HepG2 (cell line): ENCODE results near the gene TSC22D2. TPM values are rescaled to one million over a fixed set of nuclear protein-coding genes. Genes with fewer than 3 reads are reported as not detected.
A peak's percentile ranks its signal among the peaks of the same experiment; 100 is the strongest.

Experiments
- ATAC-seq: fragments of 200-7000 bp; cut with Tn5 transposase; 3 replicates; pipeline ENCODE4 v1.9.1; 2020; ENCODE audit warnings: mild to moderate bottlenecking, moderate library complexity
- BruUV-seq: library from RNA; stranded (reverse); fragments of 400-500 nt; replicated peaks from 2 replicates; lab custom pipeline; 2021; lab: Mats Ljungman, UMichigan
- CTCF ChIA-PET: fragments of 300-600 bp; formaldehyde crosslinking; extraction: SDS; loops from one replicate; lab custom pipeline; 2021; ENCODE audit warnings: low total read pairs, inconsistent platforms, low intra/inter-chr PET ratio; lab: Yijun Ruan, JAX
- POLR2A ChIA-PET: fragments of 350-600 bp; sonication (Branson Sonifier 250); formaldehyde crosslinking; loops from one replicate; lab custom pipeline; 2020; ENCODE audit warnings: antibody characterized with exemption, inconsistent platforms; lab: Yijun Ruan, JAX
- DNase-seq: peaks from one replicate; pipeline ENCODE4 v3.0.0-alpha.2; 2015; ENCODE audit warnings: low spot score
- FAIRE-seq: peaks from 3 replicates; lab custom pipeline; 2011; peaks lifted over from hg19 to GRCh38; lab: Jason Lieb, UNC
- H2AFZ ChIP-seq: one replicate; pipeline ENCODE4 v1.6.1; 2011; ENCODE audit warnings: low read length, inconsistent platforms
- H3K27ac ChIP-seq: fragments of 300-600 bp; 3 replicates; pipeline ENCODE4 v1.8.0; 2011; ENCODE audit warnings: mixed run types, mild to moderate bottlenecking, mixed read lengths, low read length, inconsistent platforms; ENCODE audit not compliant: insufficient read depth; ENCODE audit errors: extremely low read length
- H3K27me3 ChIP-seq, 2 experiments: fragments of 200-600 bp in 1 of 2; 2 replicates in 1 of 2; 3 replicates in 1 of 2; pipeline versions ENCODE4 v1.6.0 to v1.8.0; 2011; ENCODE audit warnings: low read length in 2 of 2, mild to moderate bottlenecking in 2 of 2, moderate library complexity in 2 of 2, inconsistent platforms in 1 of 2; ENCODE audit not compliant: insufficient read depth in 2 of 2, control insufficient read depth in 1 of 2
- H3K36me3 ChIP-seq, 2 experiments: fragments of 200-600 bp in 1 of 2; replicated peaks in 1 of 2; 2 replicates in 1 of 2; 3 replicates in 1 of 2; pipeline versions ENCODE4 v1.5.1 to v1.8.0; 2011; ENCODE audit warnings: low read length in 2 of 2, inconsistent platforms in 1 of 2; ENCODE audit not compliant: insufficient read depth in 2 of 2, control insufficient read depth in 1 of 2
- H3K4me1 ChIP-seq: 2 replicates; pipeline ENCODE4 v1.5.1; 2012; ENCODE audit warnings: low read length, inconsistent platforms; ENCODE audit not compliant: insufficient read depth
- H3K4me2 ChIP-seq: 2 replicates; pipeline ENCODE4 v1.6.0; 2011; ENCODE audit warnings: low read depth, low read length, inconsistent platforms
- H3K4me3 ChIP-seq, 3 experiments: fragments of 200-600 bp in 1 of 3; sonication (generic), shearing (Covaris generic) in 1 of 3; replicated peaks in 1 of 3; 2 replicates each; pipeline ENCODE4 v1.5.1; 2011 to 2016; ENCODE audit warnings: low read length in 3 of 3, inconsistent platforms in 2 of 3, low read depth in 2 of 3, mild to moderate bottlenecking in 2 of 3, control low read depth in 1 of 3, mixed read lengths in 1 of 3; ENCODE audit not compliant: insufficient read depth in 1 of 3
- H3K79me2 ChIP-seq: one replicate; pipeline ENCODE4 v1.6.1; 2011; ENCODE audit warnings: low read length, inconsistent platforms; ENCODE audit not compliant: insufficient read depth
- H3K9ac ChIP-seq: 2 replicates; pipeline ENCODE4 v1.6.0; 2011; ENCODE audit warnings: mild to moderate bottlenecking, low read depth, low read length, inconsistent platforms; ENCODE audit not compliant: insufficient read depth
- H3K9me3 ChIP-seq: 2 replicates; pipeline ENCODE4 v1.5.1; 2012; ENCODE audit warnings: mild to moderate bottlenecking, low read length
- H4K20me1 ChIP-seq: 2 replicates; pipeline ENCODE4 v1.6.0; 2011; ENCODE audit warnings: inconsistent platforms, mild to moderate bottlenecking, low read length, moderate library complexity; ENCODE audit not compliant: insufficient read depth
- FOXO1 ChIP-seq: sonication (generic); formaldehyde crosslinking; IDR thresholded peaks from 2 replicates; pipeline ENCODE4 v1.4.0; 2020; ENCODE audit warnings: missing genetic modification reagents
- GZF1 ChIP-seq: sonication (generic); formaldehyde crosslinking; IDR thresholded peaks from 2 replicates; pipeline ENCODE4 v1.5.1; 2020; ENCODE audit warnings: mild to moderate bottlenecking, missing genetic modification reagents
- IRF9 ChIP-seq: sonication (generic); formaldehyde crosslinking; IDR thresholded peaks from 2 replicates; pipeline ENCODE4 v1.8.0; 2022; ENCODE audit warnings: missing genetic modification reagents, mild to moderate bottlenecking, borderline replicate concordance
- JARID2 ChIP-seq: sonication (generic); formaldehyde crosslinking; IDR thresholded peaks from 2 replicates; pipeline ENCODE4 v1.8.1; 2023; ENCODE audit warnings: missing genetic modification reagents, inconsistent platforms; ENCODE audit not compliant: insufficient replicate concordance
- KIAA2018 ChIP-seq: sonication (generic); formaldehyde crosslinking; IDR thresholded peaks from 2 replicates; pipeline ENCODE4 v1.5.0; 2020; ENCODE audit warnings: mild to moderate bottlenecking, missing genetic modification reagents, borderline replicate concordance
- MYNN ChIP-seq: sonication (generic); formaldehyde crosslinking; IDR thresholded peaks from 2 replicates; pipeline ENCODE4 v1.4.0; 2020; ENCODE audit warnings: mild to moderate bottlenecking, low read depth, missing genetic modification reagents
- NFKB2 ChIP-seq: sonication (generic); formaldehyde crosslinking; IDR thresholded peaks from 2 replicates; pipeline ENCODE4 v1.4.0; 2020; ENCODE audit warnings: missing genetic modification reagents, borderline replicate concordance
- NR1H2 ChIP-seq: sonication (generic); formaldehyde crosslinking; IDR thresholded peaks from 2 replicates; pipeline ENCODE4 v1.8.1; 2022; ENCODE audit warnings: low read depth, missing genetic modification reagents, borderline replicate concordance
- ZFP36L2 ChIP-seq: sonication (generic); formaldehyde crosslinking; IDR thresholded peaks from 2 replicates; pipeline ENCODE4 v1.4.0; 2020; ENCODE audit warnings: missing genetic modification reagents
- ZNF24 ChIP-seq: fragments of 450-650 bp; IDR thresholded peaks from 2 replicates; pipeline ENCODE4 v1.6.1; 2017; ENCODE audit warnings: antibody characterized with exemption, mild to moderate bottlenecking
- ZNF253 ChIP-seq: sonication (generic); formaldehyde crosslinking; IDR thresholded peaks from 2 replicates; pipeline ENCODE4 v1.8.0; 2022; ENCODE audit warnings: mild to moderate bottlenecking, missing genetic modification reagents, borderline replicate concordance
- ZNF430 ChIP-seq: sonication (generic); formaldehyde crosslinking; IDR thresholded peaks from 2 replicates; pipeline ENCODE4 v1.9.0; 2021; ENCODE audit warnings: mild to moderate bottlenecking, missing genetic modification reagents
- WGBS: methylation state at CpG from one replicate; pipeline ENCODE4 v1.1.6; 2017; ENCODE audit warnings: low lambda C conversion rate; 5-methylcytosine and 5-hydroxymethylcytosine counted together
- in situ Hi-C: cut with HindIII; loops from 2 replicates; pipeline ENCODE4 v1.10.0; 2017; ENCODE audit warnings: low pct_unique_long_range_greater_than_20kb; ENCODE audit not compliant: extremely low pct_ligation_motif_present
- intact Hi-C: fragments of 100-400 bp; cut with micrococcal nuclease; formaldehyde crosslinking; loops from one replicate; pipeline ENCODE4 v1.10.0; 2022; ENCODE audit not compliant: unreplicated experiment
- polyA plus RNA-seq, 8 experiments: library from polyadenylated mRNA; depleted of rRNA in 3 of 8; stranded (reverse) in 7 of 8; unstranded in 1 of 8; fragments of >200 nt; fragmentation: Illumina TruSeq in 4 of 8; extraction: Trizol in 4 of 8; gene quantifications; 2 replicates each; pipeline versions ENCODE4 v1.2.1 to v1.2.3, GENCODE V29; 2011 to 2016; ENCODE audit warnings: low read depth in 4 of 8, missing spikeins in 1 of 8, mixed read lengths in 1 of 8; ENCODE audit not compliant: insufficient read depth in 1 of 8
- total RNA-seq, 5 experiments: library from RNA; depleted of rRNA; stranded (reverse); fragments of >200 nt; fragmentation: Illumina TruSeq; extraction: Trizol; gene quantifications; 2 replicates each; pipeline ENCODE4 v1.2.3, GENCODE V29; 2016; ENCODE audit warnings: low read depth in 1 of 5

The TSC22D2 gene
- total and polyA plus RNA-seq, 2 of the 13 experiments (the other 11 are each of a cell fraction or from before 2014, with no cell fraction given) = 4.6 to 8.2 TPM

GRCh38 chr3:150414258-150414657, 6.2 kb downstream of the TSC22D2 start (continued):
- no peak for TF ChIP-seq KIAA2018 (CRISPR knock-in tag)

- Histone ChIP-seq H3K27ac (no peak overlapping the region), H3K4me3 (peak overlapping the region in 1 of 3 experiments; percentile 90; a peak in 1 of 6 replicates), H2AFZ (no peak overlapping the region), H4K20me1 (peaks cover 63% of the 10 kb centered on the region), H3K4me1 (peaks cover 41% of the 10 kb centered on the region), H3K27me3 (no peaks in the 10 kb centered on the region), H3K36me3 (0 out of 5 replicates have a peak, but pooled peaks cover 1 to 12% of the 10 kb centered on the region in 2 experiments), H3K4me2 (peak overlapping the region; percentile 89), H3K9ac (no peak overlapping the region), H3K9me3 (no peaks in the 10 kb centered on the region), H3K79me2 (peaks cover 100% of the 10 kb centered on the region)
- 83% methylated on average over 5 of the region's 5 CpGs for WGBS
- ATAC-seq = no peak
- intact Hi-C loops (loop anchor here (1.0 to 10.0 kb wide), 5 partner anchors 32 to 480 kb away; partner anchors contain the start of genes EIF2A and SERP1), in situ Hi-C loops (no loop called here)
- no TSS peak for BruUV-seq
- FAIRE-seq = no peak
- CTCF ChIA-PET = no interaction called here
- POLR2A ChIA-PET = no interaction called here
- DNase-seq = no peak
- TF ChIP-seq NFKB2 (CRISPR knock-in tag) (no peak), JARID2 (CRISPR knock-in tag) (no peak), IRF9 (CRISPR knock-in tag) (no peak), MYNN (no peak), ZNF24 (no peak), FOXO1 (CRISPR knock-in tag) (no peak), ZFP36L2 (CRISPR knock-in tag) (no peak), ZNF253 (no peak), NR1H2 (CRISPR knock-in tag) (no peak), GZF1 (CRISPR knock-in tag) (no peak), ZNF430 (no peak)
Measured at GRCh38 chr3:150414959-150415358, 6.9 kb downstream of the TSC22D2 start.
